Fibroblast of skin of abdomen (primary cell): ENCODE results near the gene EHF.

ENCODE experiments used
- DNase-seq: peaks from one replicate; pipeline ENCODE4 v3.0.0-alpha.2; 2013

Gene EHF

DNA sequence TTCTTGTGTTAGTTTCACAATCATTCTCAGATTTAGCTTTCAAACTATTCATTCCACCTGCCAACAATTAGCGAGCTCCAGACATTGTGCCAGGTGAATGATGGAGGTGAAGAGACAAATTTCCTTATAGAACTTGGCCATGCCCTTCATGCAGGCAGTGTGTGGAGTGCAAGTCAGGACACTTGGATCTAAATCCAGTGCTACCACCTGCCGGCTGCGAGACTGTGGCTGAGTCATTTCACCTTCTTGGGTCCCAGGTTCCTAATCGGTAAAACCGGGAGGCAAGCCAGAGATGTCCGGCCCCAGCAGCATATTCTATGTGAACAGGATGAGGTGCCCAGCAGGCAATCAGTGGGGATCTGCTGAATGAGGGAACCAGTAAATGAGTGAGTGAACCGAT lies 18.6 kb upstream of the EHF start:
- no peak for DNase-seq

DNA sequence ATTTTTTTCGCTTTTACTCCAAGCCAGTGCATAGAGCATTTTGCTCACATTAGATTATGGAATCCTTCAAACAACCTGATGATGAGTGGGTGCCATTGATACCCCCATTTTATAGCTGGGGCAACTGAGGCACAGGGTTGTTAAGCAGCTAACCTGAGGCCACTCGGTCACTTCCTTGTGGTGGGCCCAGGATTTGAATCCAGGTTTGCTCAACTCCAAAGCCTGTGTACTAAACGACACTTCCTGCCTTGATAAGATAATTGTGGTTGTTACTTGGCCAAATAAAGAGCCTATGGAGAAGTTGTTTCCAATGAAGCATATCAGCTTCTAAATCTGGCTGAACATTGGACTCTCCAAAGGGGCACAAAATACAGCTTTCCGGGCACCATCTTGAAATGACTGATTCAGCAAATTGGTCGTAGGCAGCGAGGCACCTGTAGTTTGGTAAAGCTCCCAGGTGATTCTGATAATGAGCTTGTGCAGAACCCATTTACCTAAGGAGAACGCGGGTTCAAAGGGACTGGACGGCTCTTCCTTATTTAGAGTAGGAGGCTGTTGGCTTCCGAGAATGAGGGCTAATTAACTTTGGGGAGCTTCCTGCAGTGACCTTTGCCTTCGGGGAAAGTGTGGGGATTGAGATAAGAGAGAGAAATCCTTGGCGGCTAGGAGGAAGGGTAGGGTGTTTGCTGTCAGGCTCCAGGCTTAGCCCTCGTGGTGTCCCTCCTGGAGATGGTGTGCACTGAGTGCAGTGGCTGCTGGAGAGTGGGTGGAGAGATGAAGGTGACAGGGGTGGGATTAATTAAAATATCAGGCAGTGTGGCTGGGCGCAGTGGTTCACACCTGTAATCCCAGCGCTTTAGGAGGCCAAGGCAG lies 17.5 kb upstream of the EHF start:
- no peak for DNase-seq

DNA sequence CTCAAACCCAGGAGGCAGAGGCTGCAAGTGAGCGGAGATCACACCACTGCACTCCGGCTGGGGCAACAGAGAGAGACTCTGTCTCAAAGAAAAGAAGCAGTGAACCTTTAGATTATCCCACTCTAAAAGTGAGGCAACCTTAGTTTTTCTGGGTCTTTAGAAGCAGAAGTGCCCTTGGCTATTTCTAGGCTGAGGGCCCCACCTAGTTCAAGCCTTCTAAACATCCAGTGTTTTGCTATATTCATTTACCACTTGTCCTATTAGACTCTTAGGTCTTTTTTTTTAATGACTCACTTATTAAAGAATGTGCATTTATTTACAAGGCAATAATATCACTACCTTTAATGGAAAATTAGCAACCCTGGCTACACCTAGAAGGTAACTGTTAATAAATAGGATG lies 16.7 kb upstream of the EHF start:
- no peak for DNase-seq

DNA sequence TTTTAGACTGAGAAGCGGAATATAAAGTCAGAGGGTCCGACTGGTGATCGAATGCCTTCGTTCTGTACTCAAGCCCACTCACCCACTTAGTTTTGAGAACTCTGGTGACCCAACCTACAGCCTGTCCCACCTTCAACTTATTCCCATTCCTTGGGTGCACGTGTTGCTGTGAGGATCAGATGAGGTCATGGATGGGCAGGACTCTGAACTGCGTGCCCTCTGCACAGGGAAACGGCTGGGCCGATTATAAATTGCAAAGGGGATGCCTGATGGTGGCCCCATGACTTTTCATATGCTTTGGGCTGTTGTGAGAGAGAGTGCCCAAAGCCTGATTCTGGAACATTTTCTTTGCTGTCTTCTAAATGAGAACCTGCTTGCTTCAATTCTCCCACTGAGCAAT lies 16.0 kb upstream of the EHF start:
- DNase-seq, result no peak

DNA sequence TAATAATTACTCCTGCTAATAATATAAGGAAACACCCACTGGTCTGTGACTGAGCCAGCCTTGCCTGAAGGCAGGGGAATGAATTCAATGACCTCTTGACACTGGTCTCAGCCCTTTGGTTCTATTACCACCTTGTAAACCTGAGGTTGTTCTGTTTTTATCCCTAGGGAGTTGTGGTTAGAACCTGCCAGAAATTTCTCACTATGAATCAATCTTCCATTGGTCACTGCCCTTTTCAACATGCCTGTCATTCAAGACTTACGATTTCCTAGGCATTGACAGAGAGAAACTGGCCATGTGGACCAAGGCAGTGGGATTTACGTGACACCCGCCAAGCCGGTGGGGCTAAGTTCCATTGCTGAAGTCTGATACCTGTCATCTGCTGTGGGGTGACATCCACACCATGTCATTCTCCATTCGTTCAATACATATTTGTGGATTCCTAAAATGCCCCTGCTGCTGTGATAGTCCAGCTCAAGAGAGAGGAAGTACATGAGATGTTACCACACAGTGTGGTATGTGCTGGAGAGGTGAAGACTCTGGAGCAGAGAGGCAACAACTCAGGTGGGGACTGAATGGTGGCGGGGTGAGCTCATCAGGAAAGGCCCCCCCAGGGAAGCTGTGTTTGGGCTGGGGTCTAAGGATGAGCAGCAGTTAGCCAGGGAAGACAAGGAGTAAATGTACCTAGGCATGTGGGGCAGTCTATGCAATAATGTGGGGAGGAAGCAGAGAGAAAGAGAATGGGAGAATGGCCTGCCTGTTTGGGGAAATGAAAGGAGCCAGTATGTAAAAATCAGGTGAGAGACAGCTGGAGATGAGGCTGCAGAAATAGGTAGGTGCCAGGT lies 15.2 kb upstream of the EHF start:
- DNase-seq, result no peak

DNA sequence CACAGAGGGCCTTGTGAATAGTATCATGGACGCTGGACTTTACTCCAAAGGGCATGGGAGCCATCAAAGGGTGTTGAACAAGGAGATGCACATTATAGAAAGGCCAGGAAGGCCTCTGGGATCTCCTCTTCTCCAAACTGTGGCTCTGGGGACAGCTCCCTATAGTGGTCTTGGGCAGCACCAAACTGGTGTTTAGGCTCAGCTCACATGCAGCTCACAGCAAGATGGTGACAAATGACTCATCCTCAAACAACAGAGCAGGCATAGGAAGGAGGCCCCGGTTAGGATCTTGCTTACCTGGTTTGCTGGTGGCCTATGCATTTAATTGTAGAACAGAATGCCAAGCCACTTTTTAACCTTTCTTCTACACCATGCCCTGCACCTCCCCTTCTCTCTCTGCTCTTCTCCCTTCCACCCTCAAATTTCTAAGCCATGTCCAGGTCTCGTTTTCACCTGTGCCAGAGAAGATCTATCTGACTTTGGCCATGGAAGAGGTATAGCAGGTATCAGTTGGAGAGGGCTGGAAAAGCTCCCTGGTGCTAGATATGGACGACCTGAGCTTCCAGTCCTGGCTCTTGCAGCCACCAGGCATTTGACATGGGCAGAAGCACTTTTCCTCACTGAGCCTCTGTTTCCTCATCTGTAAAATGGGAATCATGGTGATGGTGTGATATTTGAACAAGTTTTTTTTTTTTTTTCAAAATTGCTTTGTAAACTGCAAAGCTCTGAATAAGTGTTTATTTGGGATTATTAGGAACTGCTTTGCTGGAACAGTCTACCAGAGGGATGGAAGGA lies 14.4 kb upstream of the EHF start:
- DNase-seq, result no peak

DNA sequence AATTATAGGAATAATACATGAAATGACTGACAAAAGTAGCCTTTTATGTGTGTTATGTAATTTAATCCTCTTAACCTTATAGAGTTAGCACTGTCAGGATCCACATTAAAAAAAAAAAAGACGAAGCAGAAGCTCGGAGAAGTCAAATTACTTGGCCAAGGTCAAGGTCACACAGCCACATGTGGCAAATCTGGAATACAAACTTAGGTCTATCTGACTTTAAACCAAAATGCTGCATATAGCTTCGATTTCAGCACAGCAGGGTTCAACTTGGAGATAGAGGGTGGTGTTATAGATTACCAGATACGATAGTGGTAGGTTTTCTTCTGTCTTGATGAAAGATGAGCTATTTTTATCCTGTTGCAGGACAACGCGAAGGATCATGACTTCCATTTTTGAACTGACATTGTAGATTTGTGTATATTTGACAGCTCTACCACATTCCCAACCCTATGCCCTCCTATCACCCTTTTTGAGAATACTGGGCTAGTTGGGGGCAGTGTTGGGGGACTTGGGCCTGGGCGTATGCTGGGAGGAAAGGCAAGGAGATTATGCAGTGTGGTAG lies 11.6 kb upstream of the EHF start:
- DNase-seq, result no peak

DNA sequence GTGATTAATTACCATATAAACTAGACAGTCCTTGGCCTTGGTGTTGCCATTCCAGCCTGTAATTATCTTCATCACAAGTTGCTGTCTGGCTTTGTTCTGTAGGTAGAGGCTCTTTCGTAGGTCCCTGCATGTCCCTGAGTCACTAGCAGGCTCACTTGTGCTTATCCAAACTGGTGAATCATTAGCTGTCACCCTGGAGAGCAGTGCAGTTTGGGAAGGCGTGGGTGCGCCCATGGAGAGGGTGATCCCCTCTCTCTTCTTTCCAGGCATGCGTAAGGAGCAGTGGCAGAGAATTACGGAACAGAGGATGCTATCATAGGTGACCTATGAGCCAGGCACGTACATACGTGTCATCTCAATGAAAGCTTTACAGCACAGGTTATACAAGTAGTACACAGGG lies 11.0 kb upstream of the EHF start:
- no peak for DNase-seq

DNA sequence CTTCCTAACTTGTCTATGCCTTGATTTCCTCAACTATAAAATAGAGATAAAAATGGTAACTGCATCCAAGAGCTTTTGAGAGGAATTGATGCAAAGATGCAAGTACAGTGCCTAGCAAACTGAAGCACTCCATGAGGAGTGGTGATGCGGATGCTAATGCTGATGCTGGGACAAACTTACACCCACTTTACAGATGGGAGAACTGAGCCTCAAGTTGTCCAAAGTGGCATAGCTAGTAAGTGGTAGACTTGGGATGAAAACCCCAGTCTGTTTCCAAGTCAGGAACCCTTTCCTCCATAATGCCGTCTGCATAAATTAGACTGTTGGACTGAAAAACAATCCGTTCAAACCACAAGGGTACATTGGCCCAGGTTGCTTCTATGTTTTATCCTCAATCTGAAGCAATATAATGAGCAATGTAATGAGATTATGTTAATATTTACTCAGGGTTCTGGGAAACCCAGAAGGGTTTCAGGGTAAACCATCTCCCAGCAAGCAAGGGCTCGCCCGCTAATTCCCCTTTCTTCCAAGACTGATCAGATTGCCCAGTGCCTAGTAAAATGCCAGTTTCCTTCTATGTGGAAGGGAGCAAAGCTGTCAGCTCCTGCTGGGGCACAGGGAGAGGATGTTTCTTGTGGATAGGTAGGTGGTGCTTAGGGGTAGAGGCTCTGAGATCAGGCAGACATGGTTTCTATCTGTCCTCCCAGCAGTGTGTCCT lies 10.4 kb upstream of the EHF start:
- no peak for DNase-seq

DNA sequence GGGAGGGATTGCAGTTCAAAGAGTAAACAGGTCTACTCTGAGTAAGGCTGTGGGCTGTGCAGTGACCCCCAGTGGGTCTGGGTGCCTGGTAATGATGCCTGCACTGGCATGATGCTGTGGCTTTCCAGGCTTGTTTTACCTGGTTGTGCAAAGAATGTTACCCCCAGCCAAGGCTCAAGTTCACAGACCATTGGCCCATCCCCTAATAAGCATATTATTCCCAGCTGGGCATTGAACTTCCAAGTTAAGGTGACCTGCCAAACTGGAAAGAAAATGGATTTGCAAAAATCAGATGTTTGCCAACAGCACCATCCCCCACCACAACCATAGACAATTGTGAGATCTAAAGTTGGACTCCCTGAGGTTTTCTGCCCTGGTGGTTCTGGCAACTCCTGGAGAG lies 7.9 kb upstream of the EHF start:
- no peak for DNase-seq

DNA sequence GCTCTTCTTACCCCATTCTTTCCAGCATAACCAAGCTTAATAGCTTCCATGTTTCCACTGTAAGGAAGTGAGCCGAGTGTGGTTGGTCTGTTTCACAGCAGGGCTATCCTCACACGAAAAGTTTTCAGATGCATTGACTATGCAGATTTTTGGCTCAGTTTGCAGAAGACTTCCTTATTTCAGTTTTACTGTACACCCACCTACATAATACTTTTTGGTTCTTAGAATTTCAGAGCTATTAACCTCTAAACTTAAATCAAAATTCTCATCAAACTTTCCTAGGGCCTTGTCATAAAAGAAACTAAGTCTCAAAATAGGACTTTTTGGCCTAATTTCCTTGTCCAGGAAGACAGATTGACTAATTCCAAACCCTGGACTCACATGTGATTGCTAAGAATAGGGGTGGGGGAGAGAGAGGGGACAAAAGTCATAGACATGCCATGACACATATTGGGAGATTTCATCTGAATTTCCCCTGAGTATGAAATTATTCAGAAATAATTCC lies 7.3 kb upstream of the EHF start:
- no peak for DNase-seq

DNA sequence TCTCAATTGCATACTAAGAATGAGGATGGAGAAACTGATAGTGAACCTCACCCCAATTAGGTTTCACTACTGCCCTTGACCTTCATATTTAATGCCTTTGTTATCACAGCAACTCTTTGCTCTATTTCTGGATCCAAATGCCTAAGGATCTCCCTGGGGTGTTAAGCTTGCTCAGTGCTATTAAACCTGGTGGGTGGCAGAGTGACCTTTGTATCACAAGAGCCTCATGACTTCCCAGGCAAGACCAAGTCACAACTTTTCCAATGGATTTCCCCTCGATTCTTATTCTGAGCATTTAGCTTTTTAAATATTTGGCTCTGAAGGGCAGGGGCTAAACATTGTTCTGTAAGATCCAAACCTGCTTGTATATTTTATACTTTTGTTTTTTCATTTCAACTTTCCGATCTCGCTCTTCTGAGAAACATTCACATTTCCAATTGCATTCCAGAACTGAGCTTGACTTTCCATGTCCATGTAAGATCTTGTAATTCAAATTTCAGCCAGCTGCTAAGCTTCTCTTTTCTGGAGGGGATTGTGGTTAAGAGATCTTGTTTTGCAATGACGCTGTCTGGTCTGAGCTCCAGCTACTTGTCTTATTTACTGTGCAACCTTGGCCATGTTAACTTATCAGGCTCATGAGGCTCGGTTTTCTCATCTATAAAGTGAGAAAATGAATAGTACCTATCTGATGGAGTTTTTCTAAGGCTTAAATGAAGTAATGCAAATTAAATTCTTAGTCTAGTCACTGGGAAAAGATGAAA lies 6.4 kb upstream of the EHF start:
- peak; percentile 45 for DNase-seq

DNA sequence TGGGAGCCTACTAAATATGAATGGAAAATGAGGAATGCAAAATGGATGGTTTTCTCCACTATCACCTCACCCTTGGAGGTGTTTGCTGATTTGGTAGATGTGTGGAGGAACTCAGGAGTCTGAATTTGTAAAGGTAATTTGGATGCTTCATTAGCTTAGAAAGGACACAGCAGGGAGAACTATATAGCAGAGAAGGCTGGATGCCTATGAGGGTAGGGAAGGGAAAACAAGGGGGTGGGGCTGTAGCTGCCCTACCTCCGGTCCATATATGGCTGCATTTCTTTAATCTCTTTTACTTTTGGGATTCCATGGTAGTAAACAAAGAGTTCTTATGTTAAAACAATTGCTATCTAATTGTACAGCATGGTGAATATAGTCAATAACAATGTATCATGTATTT lies 4.8 kb upstream of the EHF start:
- no peak for DNase-seq

DNA sequence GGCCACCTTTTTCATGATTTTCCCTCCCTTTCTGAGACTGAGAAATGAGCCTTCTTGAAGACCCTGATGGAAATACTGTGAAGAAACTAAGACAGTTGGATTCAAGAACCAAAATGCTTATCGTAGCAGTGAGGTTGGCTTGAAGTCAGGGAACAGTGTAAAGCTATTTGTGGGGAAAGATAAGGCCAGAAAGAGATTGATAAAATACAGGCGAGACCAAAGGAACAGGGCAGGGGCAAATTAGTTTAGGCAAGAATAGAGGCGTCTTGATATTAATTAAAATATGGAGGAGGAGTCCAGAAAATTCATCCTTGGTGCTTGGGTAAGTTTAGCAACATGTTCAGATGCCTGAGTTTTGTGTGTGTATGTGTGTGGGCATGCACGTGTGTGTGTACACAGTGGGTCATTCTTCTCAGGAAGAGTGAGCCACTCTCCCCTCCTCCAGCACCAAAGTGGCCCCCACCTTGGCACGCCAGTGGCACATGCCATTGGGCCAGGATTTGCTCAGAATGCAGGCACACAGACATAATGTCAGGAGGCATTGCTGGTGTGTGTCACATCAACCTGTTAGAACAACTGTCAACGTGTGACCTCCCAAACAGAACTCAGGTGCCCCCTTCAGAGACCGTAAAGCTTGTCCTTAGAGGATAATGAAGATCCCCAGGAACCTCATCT lies 3.9 kb upstream of the EHF start:
- DNase-seq, result no peak

DNA sequence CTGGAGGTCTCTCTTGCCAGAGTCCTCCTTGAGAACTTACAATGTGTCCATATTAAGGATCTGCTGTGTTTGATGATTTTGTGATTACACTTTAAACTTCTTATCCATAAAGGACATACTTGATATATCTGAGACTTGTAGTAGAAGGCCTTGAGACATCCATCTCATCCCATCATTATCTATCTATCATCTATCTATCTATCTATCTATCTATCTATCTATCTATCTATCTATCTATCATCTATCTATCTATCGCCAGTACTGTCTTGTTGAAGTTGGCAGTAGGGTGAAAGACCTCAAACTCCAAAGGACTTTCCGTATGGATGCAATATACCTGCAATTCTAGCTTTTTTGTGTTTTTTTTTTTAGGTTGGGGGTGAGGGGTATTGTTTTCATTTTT lies 2.5 kb upstream of the EHF start:
- DNase-seq, result no peak

DNA sequence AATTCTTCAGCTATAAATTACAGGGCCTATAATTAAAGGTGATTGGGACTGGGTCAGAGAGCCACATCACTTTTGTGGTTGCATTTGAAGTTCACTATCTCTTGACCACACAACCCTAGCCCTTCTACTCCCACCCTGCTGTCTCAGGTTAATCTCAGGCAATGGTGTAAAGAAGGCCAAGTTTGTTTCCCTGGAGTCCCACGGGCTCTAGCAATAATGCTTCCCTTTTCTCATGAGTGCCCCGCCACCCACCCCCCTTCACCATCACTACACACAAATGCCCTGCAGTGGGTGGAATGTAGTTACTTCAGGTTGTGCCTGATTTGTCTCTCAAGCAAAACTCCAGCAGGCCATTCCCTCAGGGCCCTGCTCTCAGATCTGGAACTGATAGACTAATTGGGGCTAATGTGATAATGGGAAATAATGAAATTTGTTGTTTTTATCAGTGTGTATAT lies 1.8 kb upstream of the EHF start:
- DNase-seq, result no peak

DNA sequence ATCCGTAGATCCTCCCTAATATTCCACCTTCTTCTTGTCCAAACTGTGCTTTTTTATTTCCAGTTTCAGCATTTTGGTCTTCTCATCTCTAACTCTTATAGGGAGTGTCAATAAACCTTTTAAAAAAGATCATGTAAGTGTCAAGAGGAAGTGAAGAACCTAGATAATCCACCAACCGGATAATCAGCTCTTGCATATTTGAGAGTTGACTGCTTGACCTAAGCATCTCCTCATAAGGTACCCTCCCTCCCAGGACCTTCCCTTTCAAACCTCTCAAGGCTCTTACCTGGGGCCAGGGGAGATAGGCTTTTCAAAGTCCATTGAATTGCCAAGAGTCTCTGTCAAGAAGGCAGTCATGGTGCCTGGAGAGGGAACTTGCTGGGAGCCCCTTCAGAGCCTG lies 691 bp upstream of the EHF start:
- DNase-seq, result no peak

DNA sequence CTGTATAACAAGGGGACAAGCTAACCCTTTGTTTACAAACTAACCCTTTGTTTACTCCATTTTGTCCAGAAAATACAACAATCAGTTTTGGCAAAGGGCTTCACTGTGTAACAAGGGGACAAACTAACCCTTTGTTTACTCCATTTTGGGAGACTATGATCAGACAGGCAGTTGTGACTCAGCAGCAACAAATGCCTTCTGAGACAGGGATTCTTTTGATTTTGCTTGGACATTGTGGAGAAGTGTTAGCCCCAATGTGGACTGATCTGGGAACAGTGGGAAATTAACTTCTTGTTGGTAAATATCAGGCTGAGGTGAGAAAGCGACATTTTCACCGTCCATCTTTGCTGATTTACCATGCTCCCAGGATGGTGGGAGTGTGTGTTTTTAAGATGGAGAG lies 983 bp downstream of the EHF start:
- DNase-seq, result no peak

DNA sequence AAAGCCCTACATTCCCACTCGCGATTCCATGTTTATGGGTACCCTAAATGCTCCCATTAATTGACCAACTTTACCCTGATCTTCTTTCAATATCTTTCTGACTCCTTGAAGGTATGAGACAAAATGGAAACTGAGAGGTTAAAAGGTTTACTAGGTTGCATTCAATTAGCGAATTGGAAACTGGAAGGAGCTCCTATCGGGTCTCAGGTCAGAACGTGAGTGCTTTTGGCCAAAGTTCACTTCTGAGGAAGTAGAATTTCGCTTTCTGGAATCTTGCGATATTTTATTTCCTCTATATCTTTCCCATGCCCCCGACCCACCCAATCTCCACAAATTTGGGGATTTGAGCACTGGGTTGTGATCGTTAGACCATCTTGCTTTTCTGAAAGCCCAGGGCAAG lies 2.6 kb downstream of the EHF start:
- no peak for DNase-seq

DNA sequence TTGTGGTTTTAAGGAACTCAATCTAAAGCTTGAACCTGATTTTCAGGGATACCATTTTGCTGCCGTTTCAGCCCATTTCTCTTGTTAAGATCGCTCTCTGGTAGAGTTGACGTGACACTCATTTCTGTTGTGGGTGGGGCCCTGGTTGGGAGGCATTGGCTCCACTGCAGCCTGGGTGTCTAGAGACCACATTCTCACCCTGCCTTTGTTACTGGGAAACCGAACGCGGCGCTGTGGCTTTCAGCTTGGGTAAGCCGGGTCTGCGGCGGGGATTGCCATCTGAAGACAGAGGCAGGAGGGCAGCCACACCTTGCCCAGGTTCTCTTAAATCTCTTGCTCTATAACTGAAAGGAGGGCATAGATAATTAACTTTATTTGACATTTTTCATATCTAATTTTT lies 3.2 kb downstream of the EHF start:
- no peak for DNase-seq

DNA sequence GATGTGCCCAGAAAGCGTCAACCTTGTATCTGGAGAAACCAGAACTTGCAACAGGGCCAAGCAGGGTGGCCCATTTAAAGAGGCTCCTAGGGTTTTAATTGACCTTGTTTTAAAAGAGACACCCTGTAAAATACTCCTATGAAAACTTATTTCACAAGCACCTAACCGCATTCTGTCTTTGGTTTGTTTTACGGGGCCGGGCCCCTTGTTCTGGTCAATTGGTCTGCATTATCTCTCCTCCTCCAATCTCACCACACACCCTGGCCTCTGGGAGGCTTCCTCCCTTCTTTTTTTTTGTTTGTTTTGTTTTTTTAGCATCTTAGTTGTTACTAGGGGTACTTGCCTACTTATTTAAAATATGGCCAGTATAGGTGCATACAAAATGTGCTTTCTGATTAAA lies 4.7 kb downstream of the EHF start:
- DNase-seq, result no peak
